ENCODE measurements around the gene GAGE12E. TPM values are rescaled to one million over a fixed set of nuclear protein-coding genes. Genes with fewer than 3 reads are reported as not detected.
"Not testable (repeated sequence)": the region's sequence is repeated elsewhere in the genome, so short reads cannot be mapped to it uniquely, and the experiment has no call there.

GAGE12E gene
- total and polyA plus RNA-seq, 2 donors (not counting 1 experiment from before 2014, with no cell fraction given), result not detected

- CTCF ChIA-PET; H4K20me1 ChIP-seq (ENCODE audit: control insufficient read depth, insufficient read depth, low read length, poor library complexity, severe bottlenecking); POLR2A ChIA-PET; intact Hi-C loops (cut with micrococcal nuclease); H3K4me3 Mint-ChIP-seq; H3K79me2 ChIP-seq (ENCODE audit: control insufficient read depth, insufficient read depth, low read length); DNase-seq; H3K27ac ChIP-seq (ENCODE audit: low read length in 2 of 2); ATAC-seq (ENCODE audit: low read depth); H3K4me1 Mint-ChIP-seq; H3K27me3 Mint-ChIP-seq; H2AFZ ChIP-seq (ENCODE audit: insufficient read depth, low read depth, low read length, poor library complexity, severe bottlenecking); H3K36me3 ChIP-seq (replicated peaks in 1 of 2; ENCODE audit: control extremely low read depth in 1 of 2, control insufficient read depth in 1 of 2, extremely low read depth in 1 of 2, insufficient read depth in 2 of 2, low read length in 1 of 2); H3K4me1 ChIP-seq (ENCODE audit: control insufficient read depth in 2 of 2, insufficient read depth in 2 of 2, low read length in 2 of 2); H3K9me3 ChIP-seq (ENCODE audit: control extremely low read depth in 1 of 3, control insufficient read depth in 2 of 3, insufficient read depth in 1 of 3, low read length in 2 of 3); H3K4me3 ChIP-seq (ENCODE audit: control extremely low read depth in 1 of 5, extremely low read depth in 1 of 5, insufficient read depth in 1 of 5, low read depth in 2 of 5, low read length in 4 of 5); H3K4me2 ChIP-seq (replicated peaks; ENCODE audit: low read depth, low read length, poor library complexity, severe bottlenecking); H3K27me3 ChIP-seq (replicated peaks in 1 of 4; ENCODE audit: control extremely low read depth in 1 of 4, control insufficient read depth in 3 of 4, insufficient read depth in 4 of 4, low read length in 3 of 4); H3K27ac Mint-ChIP-seq; H3K9me3 Mint-ChIP-seq (ENCODE audit: insufficient read depth); H3K9ac ChIP-seq (ENCODE audit: low read length): not testable (repeated sequence)
- WGBS (ENCODE audit: insufficient coverage), result no CpG with 5 or more reads among the region's 11 CpGs
Observed at GRCh38 chrX:49568728-49569127, 17.6 kb downstream of the GAGE12E start.

GRCh38 chrX:49569152-49569551, 18.1 kb downstream of the GAGE12E start:
- POLR2A ChIA-PET; H3K27me3 ChIP-seq (replicated peaks in 1 of 4; ENCODE audit: control extremely low read depth in 1 of 4, control insufficient read depth in 3 of 4, insufficient read depth in 4 of 4, low read length in 3 of 4); CTCF ChIA-PET; H3K9ac ChIP-seq (ENCODE audit: low read length); DNase-seq; H3K4me1 Mint-ChIP-seq; ATAC-seq (ENCODE audit: low read depth); H3K9me3 Mint-ChIP-seq (ENCODE audit: insufficient read depth); H3K4me2 ChIP-seq (replicated peaks; ENCODE audit: low read depth, low read length, poor library complexity, severe bottlenecking); H2AFZ ChIP-seq (ENCODE audit: insufficient read depth, low read depth, low read length, poor library complexity, severe bottlenecking); H4K20me1 ChIP-seq (ENCODE audit: control insufficient read depth, insufficient read depth, low read length, poor library complexity, severe bottlenecking); H3K79me2 ChIP-seq (ENCODE audit: control insufficient read depth, insufficient read depth, low read length); H3K4me3 Mint-ChIP-seq; H3K36me3 ChIP-seq (replicated peaks in 1 of 2; ENCODE audit: control extremely low read depth in 1 of 2, control insufficient read depth in 1 of 2, extremely low read depth in 1 of 2, insufficient read depth in 2 of 2, low read length in 1 of 2); H3K27ac ChIP-seq (ENCODE audit: low read length in 2 of 2); H3K4me3 ChIP-seq (ENCODE audit: control extremely low read depth in 1 of 5, extremely low read depth in 1 of 5, insufficient read depth in 1 of 5, low read depth in 2 of 5, low read length in 4 of 5); H3K27ac Mint-ChIP-seq; H3K9me3 ChIP-seq (ENCODE audit: control extremely low read depth in 1 of 3, control insufficient read depth in 2 of 3, insufficient read depth in 1 of 3, low read length in 2 of 3); intact Hi-C loops (cut with micrococcal nuclease); H3K4me1 ChIP-seq (ENCODE audit: control insufficient read depth in 2 of 2, insufficient read depth in 2 of 2, low read length in 2 of 2); H3K27me3 Mint-ChIP-seq: not testable (repeated sequence)
- no CpG with 5 or more reads among the region's 13 CpGs for WGBS (ENCODE audit: insufficient coverage)

- H3K27ac ChIP-seq (ENCODE audit: low read length in 2 of 2); H3K4me3 Mint-ChIP-seq; CTCF ChIA-PET; H2AFZ ChIP-seq (ENCODE audit: insufficient read depth, low read depth, low read length, poor library complexity, severe bottlenecking); H3K27me3 ChIP-seq (replicated peaks in 1 of 4; ENCODE audit: control extremely low read depth in 1 of 4, control insufficient read depth in 3 of 4, insufficient read depth in 4 of 4, low read length in 3 of 4); H4K20me1 ChIP-seq (ENCODE audit: control insufficient read depth, insufficient read depth, low read length, poor library complexity, severe bottlenecking); H3K9ac ChIP-seq (ENCODE audit: low read length); ATAC-seq (ENCODE audit: low read depth); H3K79me2 ChIP-seq (ENCODE audit: control insufficient read depth, insufficient read depth, low read length); H3K4me1 Mint-ChIP-seq; H3K4me1 ChIP-seq (ENCODE audit: control insufficient read depth in 2 of 2, insufficient read depth in 2 of 2, low read length in 2 of 2); intact Hi-C loops (cut with micrococcal nuclease); H3K4me3 ChIP-seq (ENCODE audit: control extremely low read depth in 1 of 5, extremely low read depth in 1 of 5, insufficient read depth in 1 of 5, low read depth in 2 of 5, low read length in 4 of 5); H3K27me3 Mint-ChIP-seq; H3K27ac Mint-ChIP-seq; H3K9me3 Mint-ChIP-seq (ENCODE audit: insufficient read depth); POLR2A ChIA-PET; H3K9me3 ChIP-seq (ENCODE audit: control extremely low read depth in 1 of 3, control insufficient read depth in 2 of 3, insufficient read depth in 1 of 3, low read length in 2 of 3); H3K4me2 ChIP-seq (replicated peaks; ENCODE audit: low read depth, low read length, poor library complexity, severe bottlenecking); H3K36me3 ChIP-seq (replicated peaks in 1 of 2; ENCODE audit: control extremely low read depth in 1 of 2, control insufficient read depth in 1 of 2, extremely low read depth in 1 of 2, insufficient read depth in 2 of 2, low read length in 1 of 2); DNase-seq: not testable (repeated sequence)
- WGBS (ENCODE audit: insufficient coverage), result no CpG with 5 or more reads among the region's 16 CpGs
Observed at GRCh38 chrX:49570100-49570499, 19.0 kb downstream of the GAGE12E start, which contains the start of gene GAGE12G. Gene GAGE12G, plus strand, starts transcription at chrX:49570400. Its CDS starts 1,155 bp downstream, at chrX:49571555.

GRCh38 chrX:49579649-49580048, 28.6 kb downstream of the GAGE12E start, which contains the start of gene GAGE12H:
Gene GAGE12H, plus strand, starts transcription at chrX:49579949. Its CDS starts 1,155 bp downstream, at chrX:49581104.
- no CpG with 5 or more reads among the region's 16 CpGs for WGBS (ENCODE audit: insufficient coverage)
- H3K27ac Mint-ChIP-seq; H3K9me3 Mint-ChIP-seq (ENCODE audit: insufficient read depth); H3K4me3 Mint-ChIP-seq; H3K4me2 ChIP-seq (replicated peaks; ENCODE audit: low read depth, low read length, poor library complexity, severe bottlenecking); H3K27me3 Mint-ChIP-seq; H3K27ac ChIP-seq (ENCODE audit: low read length in 2 of 2); intact Hi-C loops (cut with micrococcal nuclease); H3K4me3 ChIP-seq (ENCODE audit: control extremely low read depth in 1 of 5, extremely low read depth in 1 of 5, insufficient read depth in 1 of 5, low read depth in 2 of 5, low read length in 4 of 5); CTCF ChIA-PET; H3K4me1 ChIP-seq (ENCODE audit: control insufficient read depth in 2 of 2, insufficient read depth in 2 of 2, low read length in 2 of 2); H3K4me1 Mint-ChIP-seq; DNase-seq; H3K36me3 ChIP-seq (replicated peaks in 1 of 2; ENCODE audit: control extremely low read depth in 1 of 2, control insufficient read depth in 1 of 2, extremely low read depth in 1 of 2, insufficient read depth in 2 of 2, low read length in 1 of 2); H4K20me1 ChIP-seq (ENCODE audit: control insufficient read depth, insufficient read depth, low read length, poor library complexity, severe bottlenecking); H3K79me2 ChIP-seq (ENCODE audit: control insufficient read depth, insufficient read depth, low read length); H3K9ac ChIP-seq (ENCODE audit: low read length); H2AFZ ChIP-seq (ENCODE audit: insufficient read depth, low read depth, low read length, poor library complexity, severe bottlenecking); POLR2A ChIA-PET; H3K9me3 ChIP-seq (ENCODE audit: control extremely low read depth in 1 of 3, control insufficient read depth in 2 of 3, insufficient read depth in 1 of 3, low read length in 2 of 3); H3K27me3 ChIP-seq (replicated peaks in 1 of 4; ENCODE audit: control extremely low read depth in 1 of 4, control insufficient read depth in 3 of 4, insufficient read depth in 4 of 4, low read length in 3 of 4); ATAC-seq (ENCODE audit: low read depth): not testable (repeated sequence)
